ENCODE results near the gene FAM219B. TPM values are rescaled to one million over a fixed set of nuclear protein-coding genes. Genes with fewer than 3 reads are reported as not detected.

FAM219B gene
- total and polyA plus RNA-seq, 10 of the 15 experiments (the other 5 are each of a cell fraction or from before 2014, with no cell fraction given), result 7.6 to 53.2 (median 29.4) TPM

- CTCF ChIA-PET, result interaction anchor here (0.6 to 11.2 kb wide), 4 partner anchors 10 to 87 kb away, joined by 3 to 129 read pairs (median 5); no protein-coding TSS in a partner anchor
- Histone ChIP-seq H3K4me1 (ENCODE audit: control insufficient read depth, insufficient read depth, low read length) (peaks cover 34% of the 10 kb centered on the region), H3K27ac (ENCODE audit: control insufficient read depth, insufficient read depth) (peak overlapping the region; percentile 51), H3K79me2 (ENCODE audit: control insufficient read depth, insufficient read depth, low read length) (peaks cover 78% of the 10 kb centered on the region), H3K9ac (ENCODE audit: control insufficient read depth, insufficient read depth, low read length) (no peak overlapping the region), H3K27me3 (replicated peaks in 1 of 2; ENCODE audit: control insufficient read depth in 2 of 2, insufficient read depth in 2 of 2, low read length in 1 of 2) (no peaks in the 10 kb centered on the region), H3K9me3 (replicated peaks; ENCODE audit: control insufficient read depth, insufficient read depth, low read length) (peaks cover 12% of the 10 kb centered on the region), H3K36me3 (ENCODE audit: control insufficient read depth in 2 of 2, insufficient read depth in 2 of 2, low read length in 1 of 2) (peaks cover 2 to 19% of the 10 kb centered on the region in 2 experiments; a peak in 3 of 4 replicates), H3K4me3 (peak overlapping the region; percentile 53), H3K4me2 (ENCODE audit: control insufficient read depth, insufficient read depth) (peak overlapping the region; percentile 74), H4K20me1 (ENCODE audit: control insufficient read depth, insufficient read depth) (no peaks in the 10 kb centered on the region), H2AFZ (ENCODE audit: control insufficient read depth, low read depth, low read length) (no peak overlapping the region)
- SMC1A ChIA-PET (ENCODE audit: uncharacterized antibody, unreplicated experiment), result interaction anchor here (0.9 to 6.5 kb wide), 5 partner anchors 10 to 38 kb away, joined by 4 to 120 read pairs (median 52); partner anchors contain the start of gene FAM219B
- RAD21 ChIA-PET (ENCODE audit: unreplicated experiment), result interaction anchor here (0.7 to 4.8 kb wide), 6 partner anchors 8 to 97 kb away, joined by 3 to 57 read pairs (median 4); no protein-coding TSS in a partner anchor
- FAIRE-seq (no peak), DNase-seq (ENCODE audit: low read depth, low spot score) (no peak), ATAC-seq (no peak)
- intact Hi-C loops (cut with micrococcal nuclease; ENCODE audit: unreplicated experiment) (no loop called here), in situ Hi-C loops (cut with MboI) (no loop called here)
- TF ChIP-seq ETV6 (conservative IDR thresholded peaks at IDR 0.05 in 1 of 2, IDR thresholded peaks at IDR 0.05 in 1 of 2; ENCODE audit: borderline replicate concordance in 1 of 2, low read depth in 1 of 2), result peak in 1 of 2 experiments; percentile 71; a peak in 1 of 4 replicates
- 0 out of 2 replicates have a peak, but pooled peaks have one; percentile 30 for TF ChIP-seq EED (IDR thresholded peaks at IDR 0.05; ENCODE audit: low read depth)
- no peak for TF ChIP-seq TCF3 (IDR thresholded peaks at IDR 0.05; ENCODE audit: borderline replicate concordance, insufficient read depth, low read depth, low read length)
- peak; percentile 36 for TF ChIP-seq RUNX3 (IDR thresholded peaks at IDR 0.05; ENCODE audit: low read length)
- TF ChIP-seq IKZF1 (conservative IDR thresholded peaks at IDR 0.05), result peak; percentile 45; the same call in 1 of the 2 replicates
- TF ChIP-seq ZNF274 (IDR thresholded peaks at IDR 0.05; ENCODE audit: insufficient read depth, insufficient read length), result no peak
- TF ChIP-seq IKZF2 (IDR thresholded peaks at IDR 0.05), result peak; percentile 12 to 32; a peak in 1 of 4 replicates
- POLR2A ChIA-PET, result interaction anchor here (0.5 to 5.2 kb wide), 3 partner anchors 9 to 25 kb away, joined by 3 to 80 read pairs (median 5); partner anchors contain the start of gene ULK3
- WGBS (ENCODE audit: insufficient coverage, insufficient replicate concordance, low lambda C conversion rate, missing lambda C conversion rate), result 9% methylated on average over 6 of the region's 6 CpGs
- BruUV-seq (replicated peaks), result no TSS peak
Measured at GRCh38 chr15:74868059-74868458, 38.6 kb downstream of the FAM219B start.

Measured in GM12878 (cell line).